Activated CD4-positive, alpha-beta T cell treated with anti-CD3 and anti-CD28 coated beads for 4 hours (primary cell): ENCODE data around the gene B4GALT7.
"Not testable (repeated sequence)": the region's sequence is repeated elsewhere in the genome, so short reads cannot be mapped to it uniquely, and the experiment has no call there.

Experiments used
- DNase-seq, 2 donors: peaks; one replicate each; pipeline ENCODE4 v3.0.0-alpha.2; 2020

The B4GALT7 gene

GRCh38 chr5:177599731-177600507 lies at the start of gene B4GALT7:
B4GALT7 (plus strand) TSS chr5:177600132; CDS start chr5:177600211, 79 bp downstream.
- peak; percentile 85 to 86 for DNase-seq

DNA sequence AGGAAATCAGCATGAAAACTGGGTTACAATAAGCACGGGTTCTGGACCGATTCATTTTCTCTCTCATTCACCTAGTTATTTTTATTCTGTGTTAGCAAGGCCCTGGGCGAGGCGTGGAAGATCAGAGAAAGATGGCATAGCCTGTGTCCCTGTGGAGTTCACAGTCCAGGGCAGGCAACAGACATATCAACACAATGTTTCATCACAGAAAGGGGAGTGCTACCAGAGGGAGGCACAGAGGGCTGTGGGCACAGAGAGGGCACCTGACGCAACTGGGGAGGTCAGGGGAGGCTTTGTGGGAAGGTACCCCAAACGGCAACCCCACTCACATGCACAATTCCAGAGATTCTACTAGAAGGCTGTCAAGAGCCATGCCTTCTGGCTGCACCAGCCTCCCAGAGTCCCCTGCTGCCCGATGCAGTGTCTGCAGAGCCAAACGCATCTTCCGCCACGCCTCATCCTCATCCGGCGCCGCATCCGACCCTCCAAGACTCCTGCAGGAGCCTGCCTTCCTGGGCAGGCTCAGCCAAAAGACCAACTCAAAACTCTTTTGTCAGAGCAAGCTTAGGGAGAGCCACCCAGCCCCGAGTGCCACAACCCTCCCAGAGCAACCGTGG lies 47.0 kb upstream of the B4GALT7 start:
- DNase-seq = no peak

DNA sequence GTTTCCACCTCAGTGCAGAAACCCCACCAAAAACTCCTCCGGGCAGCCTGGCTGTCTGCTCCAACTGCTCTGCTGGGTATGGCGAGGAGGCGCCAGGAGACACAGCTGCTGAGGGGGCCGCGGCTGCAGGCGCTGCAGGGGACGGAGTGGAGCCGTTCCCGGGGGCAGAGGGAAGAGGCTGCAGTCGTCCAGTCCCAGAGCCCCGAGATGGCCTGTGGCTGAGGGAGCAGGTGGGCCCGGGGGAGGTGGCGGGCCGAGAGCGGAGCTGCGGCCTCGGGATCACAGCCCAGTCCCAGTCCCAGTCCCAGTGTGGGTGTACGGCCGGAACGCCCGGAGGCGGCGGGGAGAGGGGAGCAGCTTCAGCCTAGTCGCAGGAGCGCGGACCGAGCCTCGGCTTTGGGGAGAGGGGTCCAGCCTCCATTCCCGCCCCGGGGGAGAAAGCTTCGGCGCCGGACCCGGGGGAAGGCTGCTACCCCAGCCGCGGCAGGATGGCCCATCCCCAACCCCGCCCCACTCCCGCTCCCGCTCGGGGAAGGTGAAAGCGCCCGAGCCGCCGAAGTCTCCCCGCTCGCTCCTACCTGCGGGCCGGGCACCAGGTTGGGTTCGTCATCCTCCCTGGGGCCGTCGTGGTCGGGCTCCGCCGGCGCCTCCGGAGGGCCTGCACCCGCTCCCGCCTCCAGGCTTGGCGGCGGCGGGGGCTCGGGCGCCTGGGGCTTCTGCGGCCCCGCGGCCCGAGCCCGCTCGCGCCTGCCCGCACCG lies 46.1 kb upstream of the B4GALT7 start:
- peak; percentile 33 to 35 for DNase-seq

GRCh38 chr5:177554474-177555111 lies 45.3 kb upstream of the B4GALT7 start, which contains the start of gene FAM193B:
FAM193B (minus strand) TSS chr5:177554563; CDS start chr5:177554458, 105 bp downstream.
- peak; percentile 92 to 94 for DNase-seq

- no peak for DNase-seq
Measured at GRCh38 chr5:177555228-177555627, 44.7 kb upstream of the B4GALT7 start.

GRCh38 chr5:177555665-177556064 lies 44.3 kb upstream of the B4GALT7 start:
- no peak for DNase-seq

DNA sequence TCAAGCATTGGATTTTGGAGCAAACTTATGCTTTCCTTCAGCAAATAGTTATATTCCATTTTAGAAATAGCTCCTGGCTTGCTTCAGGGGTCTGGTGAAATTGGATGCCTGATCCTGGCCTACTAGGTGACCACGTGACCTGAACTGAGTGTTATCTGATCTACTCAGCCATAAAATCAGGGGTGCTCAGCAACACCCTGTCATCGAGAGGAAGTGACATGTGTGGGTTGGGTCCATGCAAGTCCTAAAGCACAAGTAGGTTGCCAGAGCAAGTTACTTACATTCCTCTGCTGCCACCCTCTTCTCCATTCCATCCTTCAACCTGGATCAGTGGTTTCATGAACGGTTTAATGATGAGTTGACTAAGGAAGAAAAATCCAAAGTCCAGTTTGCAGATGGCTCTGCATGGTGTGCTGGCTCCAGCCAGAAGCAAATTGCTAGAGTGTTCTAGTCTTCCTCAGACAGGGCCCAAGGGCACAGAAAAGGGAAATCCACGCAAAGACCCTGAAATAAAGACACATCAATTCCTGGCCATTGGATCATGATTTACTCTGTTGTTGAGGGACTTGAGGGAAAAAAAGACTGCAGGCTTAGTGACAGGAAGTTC lies 42.8 kb upstream of the B4GALT7 start:
- DNase-seq = no peak

- no peak for DNase-seq
Measured at GRCh38 chr5:177557796-177558195, 42.1 kb upstream of the B4GALT7 start.

- not testable (repeated sequence) for DNase-seq
Measured at GRCh38 chr5:177559446-177559941, 40.4 kb upstream of the B4GALT7 start.

GRCh38 chr5:177565046-177565445 lies 34.9 kb upstream of the B4GALT7 start:
- no peak for DNase-seq

- DNase-seq = no peak
Measured at GRCh38 chr5:177568326-177568725, 31.6 kb upstream of the B4GALT7 start.

DNA sequence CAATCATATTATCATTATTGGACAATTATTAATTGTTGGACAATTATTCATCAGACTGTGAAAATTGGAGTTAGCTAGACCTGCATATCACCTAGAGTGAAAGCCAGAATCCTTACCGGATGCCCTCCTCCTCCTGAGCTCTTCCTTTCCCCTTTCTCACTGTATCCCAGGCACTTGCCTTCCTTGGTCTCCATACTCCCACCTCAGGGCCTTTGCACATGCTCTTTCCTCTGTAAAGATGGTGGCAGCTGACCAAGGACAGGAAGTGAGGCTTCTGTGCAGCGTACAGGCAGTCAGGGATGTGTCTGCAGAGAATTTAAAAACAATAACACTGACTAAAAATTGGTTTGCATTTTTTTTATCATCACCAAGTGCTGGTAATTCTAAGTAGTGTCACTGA lies 30.0 kb upstream of the B4GALT7 start:
- no peak for DNase-seq

- no peak for DNase-seq
Measured at GRCh38 chr5:177575488-177575887, 24.4 kb upstream of the B4GALT7 start.

DNA sequence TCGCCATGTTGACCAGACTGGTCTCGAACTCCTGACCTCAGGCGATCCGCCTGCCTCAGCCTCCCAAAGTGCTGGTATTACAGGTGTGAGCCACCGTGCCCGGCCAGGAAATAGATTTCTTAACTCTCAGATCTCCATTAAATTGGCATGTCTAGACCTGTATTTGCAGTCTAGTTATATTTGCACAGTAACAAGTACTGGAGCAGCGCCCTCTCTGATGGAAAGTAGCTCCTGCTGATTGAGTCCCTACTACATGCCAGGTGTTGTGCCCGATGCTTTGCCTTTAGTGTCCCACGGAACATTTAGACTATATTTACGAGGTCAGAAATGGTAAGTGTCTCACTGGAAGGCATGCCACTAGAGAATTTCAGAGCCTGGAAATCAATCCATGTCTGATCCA lies 23.8 kb upstream of the B4GALT7 start:
- no peak for DNase-seq

DNA sequence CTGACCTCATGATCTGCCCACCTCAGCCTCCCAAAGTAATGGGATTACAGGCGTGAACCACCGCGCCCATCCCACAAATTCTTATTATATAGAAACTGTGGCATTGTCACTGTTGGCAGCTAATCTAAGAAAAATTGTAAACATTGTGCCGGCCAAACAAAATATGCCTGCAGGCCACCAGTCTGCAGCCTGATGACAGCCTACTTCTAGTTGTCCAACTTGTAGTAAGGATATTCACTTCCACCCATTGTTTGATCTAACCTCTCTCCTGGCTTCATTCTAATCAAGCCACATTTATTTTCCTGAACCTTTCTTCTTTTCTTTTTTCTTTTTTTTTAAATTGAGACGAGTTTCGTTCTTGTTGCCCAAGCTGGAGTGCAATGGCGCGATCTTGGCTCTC lies 21.6 kb upstream of the B4GALT7 start:
- DNase-seq = no peak

- no peak for DNase-seq
Measured at GRCh38 chr5:177588413-177588909, 11.5 kb upstream of the B4GALT7 start.

GRCh38 chr5:177590406-177590805 lies 9.5 kb upstream of the B4GALT7 start:
- DNase-seq = no peak

- DNase-seq = no peak
Measured at GRCh38 chr5:177591690-177592009, 8.3 kb upstream of the B4GALT7 start.

GRCh38 chr5:177592010-177592834 lies 7.7 kb upstream of the B4GALT7 start, which contains the start of gene TMED9:
TMED9 (plus strand) TSS chr5:177592203; CDS start chr5:177592215, 12 bp downstream.
- peak; percentile 83 for DNase-seq

DNA sequence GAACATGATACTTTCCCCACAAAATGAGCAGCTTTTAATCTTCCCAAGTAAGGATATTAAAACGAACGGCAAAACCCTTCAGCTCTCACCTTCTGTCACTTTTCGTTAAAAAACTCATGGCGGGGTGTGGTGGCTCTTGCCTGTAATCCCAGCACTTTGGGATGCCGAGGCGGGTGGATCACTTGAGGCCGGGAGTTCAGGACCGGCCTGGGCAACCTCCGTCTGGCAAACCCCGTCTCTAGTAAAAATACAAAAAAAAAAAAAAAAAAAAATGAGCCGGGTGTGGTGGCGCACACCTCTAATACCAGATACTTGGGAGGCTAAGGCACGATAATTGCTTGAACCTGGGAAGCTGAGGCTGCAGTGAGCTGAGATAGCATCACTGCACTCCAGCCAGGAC lies 7.0 kb upstream of the B4GALT7 start:
- DNase-seq = no peak

DNA sequence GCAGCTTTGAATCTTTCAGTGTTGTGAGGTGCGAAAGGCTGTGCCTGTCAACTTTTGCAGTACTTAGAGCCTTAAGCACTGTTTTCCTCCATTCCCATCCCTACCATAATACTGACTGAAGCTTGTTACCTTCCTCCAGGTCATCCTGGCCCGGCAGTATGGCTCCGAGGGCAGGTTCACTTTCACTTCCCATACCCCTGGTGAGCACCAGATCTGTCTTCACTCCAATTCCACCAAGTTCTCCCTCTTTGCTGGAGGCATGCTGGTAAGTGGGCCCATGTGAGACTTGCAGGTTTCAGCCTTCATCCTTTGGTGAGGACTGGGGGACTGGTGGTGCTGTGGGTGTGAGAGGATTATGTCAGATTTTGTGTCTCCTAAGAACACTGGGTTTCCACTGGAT lies 6.4 kb upstream of the B4GALT7 start:
- DNase-seq = no peak
